ENCODE data around the gene SLAMF8.
A peak's percentile ranks its signal among the peaks of the same experiment; 100 is the strongest.

The SLAMF8 gene

GRCh38 chr1:159828581-159829272 is 2.1 kb downstream of the SLAMF8 start:
- intact Hi-C loops (cut with micrococcal nuclease) = loop anchor here (1.0 to 5.0 kb wide), 3 partner anchors 29 to 62 kb away; partner anchors contain the start of gene DUSP23
- no peaks in the 10 kb centered on the region for H3K27me3 Mint-ChIP-seq
- peaks cover 95% of the 10 kb centered on the region for H3K4me1 Mint-ChIP-seq (ENCODE audit: low read depth)
- H3K9me3 Mint-ChIP-seq = no peaks in the 10 kb centered on the region
- H3K4me3 Mint-ChIP-seq = peak overlapping the region; percentile 98
- H3K27ac Mint-ChIP-seq = peak overlapping the region; percentile 99
- H3K36me3 Mint-ChIP-seq (ENCODE audit: low read depth) = peaks cover 72% of the 10 kb centered on the region

DNA sequence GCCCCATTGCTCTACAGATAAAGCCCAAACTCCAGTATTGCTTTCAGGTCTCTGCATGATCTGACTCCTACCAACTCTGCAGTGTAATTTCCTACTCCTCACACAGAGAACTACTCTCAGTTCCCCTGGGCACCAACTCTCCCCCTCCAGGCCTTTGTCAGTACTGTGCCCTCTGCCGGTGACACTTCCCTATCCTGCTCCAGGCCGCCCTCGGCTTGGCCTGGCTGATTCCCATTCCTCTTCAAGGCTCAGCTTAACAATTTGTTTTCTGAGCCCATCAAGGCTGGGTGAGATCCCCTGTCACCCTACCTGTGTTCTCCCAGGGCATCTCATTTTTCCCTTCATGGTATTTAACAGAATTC is 2.6 kb downstream of the SLAMF8 start:
- Mint-ChIP-seq H3K36me3 (ENCODE audit: low read depth) (peaks cover 78% of the 10 kb centered on the region), H3K27ac (peak overlapping the region; percentile 99), H3K9me3 (no peaks in the 10 kb centered on the region), H3K4me1 (ENCODE audit: low read depth) (peaks cover 95% of the 10 kb centered on the region), H3K27me3 (no peaks in the 10 kb centered on the region), H3K4me3 (peak overlapping the region; percentile 98)
- intact Hi-C loops (cut with micrococcal nuclease) = loop anchor here (1.0 to 5.0 kb wide), 3 partner anchors 30 to 61 kb away; partner anchors contain the start of gene DUSP23

DNA sequence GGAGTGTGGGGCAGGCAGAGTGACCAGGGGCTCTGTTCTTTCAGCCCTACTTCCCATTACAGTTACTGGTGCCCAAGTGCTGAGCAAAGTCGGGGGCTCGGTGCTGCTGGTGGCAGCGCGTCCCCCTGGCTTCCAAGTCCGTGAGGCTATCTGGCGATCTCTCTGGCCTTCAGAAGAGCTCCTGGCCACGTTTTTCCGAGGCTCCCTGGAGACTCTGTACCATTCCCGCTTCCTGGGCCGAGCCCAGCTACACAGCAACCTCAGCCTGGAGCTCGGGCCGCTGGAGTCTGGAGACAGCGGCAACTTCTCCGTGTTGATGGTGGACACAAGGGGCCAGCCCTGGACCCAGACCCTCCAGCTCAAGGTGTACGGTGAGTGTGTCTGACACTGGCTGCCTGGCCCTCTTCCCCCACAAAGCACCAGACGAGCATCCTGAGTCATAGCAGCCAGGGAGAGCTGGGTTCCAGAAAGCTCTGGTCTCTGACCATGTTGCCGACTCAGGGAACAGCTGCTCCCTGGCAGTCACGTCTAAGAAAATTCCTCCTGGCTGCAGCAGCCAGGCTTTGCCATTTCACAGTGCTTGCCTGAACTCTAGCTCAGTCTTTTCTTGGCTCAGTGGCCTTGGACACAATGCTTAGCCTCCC is 3.3 kb downstream of the SLAMF8 start:
- Mint-ChIP-seq H3K9me3 (no peaks in the 10 kb centered on the region), H3K27ac (peak overlapping the region; percentile 99), H3K4me1 (ENCODE audit: low read depth) (peaks cover 93% of the 10 kb centered on the region), H3K4me3 (peak overlapping the region; percentile 98), H3K36me3 (ENCODE audit: low read depth) (peaks cover 84% of the 10 kb centered on the region), H3K27me3 (no peaks in the 10 kb centered on the region)
- intact Hi-C loops (cut with micrococcal nuclease) = loop anchor here (1.0 to 5.0 kb wide), 3 partner anchors 31 to 60 kb away; partner anchors contain the start of gene DUSP23

DNA sequence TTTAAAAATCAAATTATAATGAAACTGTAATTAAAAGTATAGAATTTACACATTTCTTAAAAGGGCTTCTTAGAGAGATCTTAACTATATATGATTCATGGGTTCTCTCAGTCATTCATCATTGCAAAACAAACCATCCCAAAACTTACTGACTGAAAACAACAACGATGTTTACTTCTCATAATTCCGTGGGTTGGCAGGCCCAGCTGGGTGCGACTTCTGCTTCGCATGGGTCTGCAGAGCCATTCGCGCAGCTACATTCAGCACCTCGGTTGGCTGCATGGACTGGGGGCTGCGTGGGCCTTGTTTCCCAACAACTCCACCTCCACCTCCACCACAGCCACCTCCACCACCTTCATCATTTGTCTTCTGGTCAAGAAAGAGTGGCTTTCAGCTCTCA is 4.0 kb downstream of the SLAMF8 start:
- Mint-ChIP-seq H3K36me3 (ENCODE audit: low read depth) (peaks cover 92% of the 10 kb centered on the region), H3K4me1 (ENCODE audit: low read depth) (peaks cover 93% of the 10 kb centered on the region), H3K9me3 (no peaks in the 10 kb centered on the region), H3K27me3 (no peaks in the 10 kb centered on the region), H3K27ac (peak overlapping the region; percentile 38), H3K4me3 (peak overlapping the region; percentile 67)
- intact Hi-C loops (cut with micrococcal nuclease) = no loop called here

GRCh38 chr1:159831412-159832141 is 4.9 kb downstream of the SLAMF8 start:
- no peaks in the 10 kb centered on the region for H3K27me3 Mint-ChIP-seq
- H3K27ac Mint-ChIP-seq = no peak overlapping the region
- H3K4me3 Mint-ChIP-seq = peak overlapping the region; percentile 67
- no peaks in the 10 kb centered on the region for H3K9me3 Mint-ChIP-seq
- intact Hi-C loops (cut with micrococcal nuclease) = no loop called here
- peaks cover 92% of the 10 kb centered on the region for H3K4me1 Mint-ChIP-seq (ENCODE audit: low read depth)
- peaks cover 100% of the 10 kb centered on the region for H3K36me3 Mint-ChIP-seq (ENCODE audit: low read depth)

DNA sequence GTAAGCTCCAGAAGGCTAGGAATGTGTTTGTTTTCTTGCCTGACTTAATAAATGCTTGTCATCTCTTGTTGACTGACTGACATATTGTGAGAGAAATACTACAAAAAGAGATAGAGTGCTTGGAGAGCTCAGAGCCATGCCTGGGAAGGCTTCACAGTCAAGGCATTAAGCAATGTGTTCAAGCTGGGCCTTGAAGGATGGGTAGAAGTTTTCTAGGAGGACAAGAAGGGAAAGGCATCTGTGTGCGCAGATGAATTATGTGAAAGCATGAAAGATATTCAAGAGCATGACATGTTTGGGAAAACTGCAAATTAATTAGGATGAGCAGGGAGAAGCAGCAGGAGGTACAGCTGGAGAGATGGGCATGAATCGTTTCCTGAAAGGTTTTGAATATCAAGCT is 5.6 kb downstream of the SLAMF8 start:
- Mint-ChIP-seq H3K27ac (peak overlapping the region; percentile 6), H3K36me3 (ENCODE audit: low read depth) (peaks cover 100% of the 10 kb centered on the region), H3K4me1 (ENCODE audit: low read depth) (peaks cover 90% of the 10 kb centered on the region)

DNA sequence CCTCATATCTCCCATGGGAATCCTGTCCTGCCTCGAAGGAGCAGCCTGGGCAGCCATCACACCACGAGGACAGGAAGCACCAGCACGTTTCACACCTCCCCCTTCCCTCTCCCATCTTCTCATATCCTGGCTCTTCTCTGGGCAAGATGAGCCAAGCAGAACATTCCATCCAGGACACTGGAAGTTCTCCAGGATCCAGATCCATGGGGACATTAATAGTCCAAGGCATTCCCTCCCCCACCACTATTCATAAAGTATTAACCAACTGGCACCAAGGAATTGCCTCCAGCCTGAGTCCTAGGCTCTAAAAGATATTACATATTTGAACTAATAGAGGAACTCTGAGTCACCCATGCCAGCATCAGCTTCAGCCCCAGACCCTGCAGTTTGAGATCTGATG is 8.7 kb downstream of the SLAMF8 start:
- peaks cover 81% of the 10 kb centered on the region for H3K4me1 Mint-ChIP-seq (ENCODE audit: low read depth)
- H3K9me3 Mint-ChIP-seq = no peaks in the 10 kb centered on the region
- intact Hi-C loops (cut with micrococcal nuclease) = no loop called here
- peaks cover 80% of the 10 kb centered on the region for H3K36me3 Mint-ChIP-seq (ENCODE audit: low read depth)
- no peaks in the 10 kb centered on the region for H3K27me3 Mint-ChIP-seq
- H3K4me3 Mint-ChIP-seq = no peak overlapping the region
- H3K27ac Mint-ChIP-seq = no peak overlapping the region

More for the DNA sequence above, 5.6 kb downstream of the SLAMF8 start:
- Mint-ChIP-seq H3K27me3 (no peaks in the 10 kb centered on the region), H3K4me3 (no peak overlapping the region), H3K9me3 (no peaks in the 10 kb centered on the region)
- intact Hi-C loops (cut with micrococcal nuclease) = no loop called here

DNA sequence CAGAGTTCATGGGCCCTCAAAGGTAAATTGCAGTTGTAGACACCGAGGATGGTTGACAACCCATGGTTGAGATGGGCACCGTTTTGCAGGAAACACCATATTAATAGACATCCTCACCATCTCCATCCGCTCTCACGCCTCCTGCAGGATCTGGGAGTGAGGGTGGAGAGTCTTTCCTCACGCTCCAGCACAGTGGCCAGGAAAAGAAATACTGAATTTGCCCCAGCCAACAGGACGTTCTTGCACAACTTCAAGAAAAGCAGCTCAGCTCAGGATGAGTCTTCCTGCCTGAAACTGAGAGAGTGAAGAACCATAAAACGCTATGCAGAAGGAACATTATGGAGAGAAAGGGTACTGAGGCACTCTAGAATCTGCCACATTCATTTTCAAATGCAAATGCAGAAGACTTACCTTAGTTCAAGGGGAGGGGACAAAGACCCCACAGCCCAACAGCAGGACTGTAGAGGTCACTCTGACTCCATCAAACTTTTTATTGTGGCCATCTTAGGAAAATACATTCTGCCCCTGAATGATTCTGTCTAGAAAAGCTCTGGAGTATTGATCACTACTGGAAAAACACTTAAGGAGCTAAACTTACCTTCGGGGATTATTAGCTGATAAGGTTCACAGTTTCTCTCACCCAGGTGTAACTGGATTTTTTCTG is 9.3 kb downstream of the SLAMF8 start:
- Mint-ChIP-seq H3K36me3 (ENCODE audit: low read depth) (peaks cover 74% of the 10 kb centered on the region), H3K4me1 (ENCODE audit: low read depth) (peaks cover 75% of the 10 kb centered on the region), H3K9me3 (no peaks in the 10 kb centered on the region), H3K4me3 (no peak overlapping the region), H3K27ac (no peak overlapping the region), H3K27me3 (no peaks in the 10 kb centered on the region)
- intact Hi-C loops (cut with micrococcal nuclease) = no loop called here

GRCh38 chr1:159838715-159839114 is 12.0 kb downstream of the SLAMF8 start:
- Mint-ChIP-seq H3K9me3 (no peaks in the 10 kb centered on the region), H3K36me3 (ENCODE audit: low read depth) (peaks cover 47% of the 10 kb centered on the region), H3K27me3 (peaks cover 5% of the 10 kb centered on the region), H3K4me1 (ENCODE audit: low read depth) (peaks cover 48% of the 10 kb centered on the region), H3K4me3 (no peak overlapping the region), H3K27ac (no peak overlapping the region)
- intact Hi-C loops (cut with micrococcal nuclease) = no loop called here

DNA sequence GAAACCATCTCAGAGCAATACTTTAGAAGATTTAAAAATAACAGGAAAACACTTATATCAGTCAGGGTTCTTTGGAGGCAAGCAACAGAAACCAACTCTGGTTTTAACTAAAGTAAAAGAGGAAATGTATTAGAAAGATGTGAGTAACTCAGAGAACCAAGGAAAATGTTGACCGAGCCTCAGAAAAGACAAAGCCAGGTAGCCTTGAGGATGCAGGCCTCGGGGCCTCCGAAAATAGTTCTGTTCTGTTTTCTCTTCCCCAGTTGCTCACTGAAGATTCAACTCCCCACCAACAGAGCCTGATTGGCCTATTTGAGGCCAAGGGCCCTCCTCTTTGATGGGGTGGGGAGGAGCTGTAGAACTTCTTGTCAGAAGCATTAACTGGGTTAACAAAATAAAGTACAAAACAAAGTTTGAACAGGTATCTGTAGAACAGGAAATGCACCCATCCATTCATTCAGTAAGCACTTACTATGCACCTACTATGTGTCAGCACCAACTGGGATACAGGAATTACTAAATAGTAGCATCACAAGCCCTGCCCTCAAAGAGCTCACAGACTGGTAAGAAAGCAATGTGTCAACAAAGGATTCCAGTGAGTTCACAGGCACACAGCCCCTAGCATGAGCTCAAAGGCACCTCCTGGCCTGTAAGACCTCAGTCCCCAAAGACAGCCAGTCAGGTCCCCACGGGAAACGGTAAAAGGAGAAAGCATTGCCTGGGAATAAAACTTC is 12.6 kb downstream of the SLAMF8 start:
- peaks cover 42% of the 10 kb centered on the region for H3K4me1 Mint-ChIP-seq (ENCODE audit: low read depth)
- no peaks in the 10 kb centered on the region for H3K9me3 Mint-ChIP-seq
- H3K27me3 Mint-ChIP-seq = peaks cover 9% of the 10 kb centered on the region
- H3K4me3 Mint-ChIP-seq = no peak overlapping the region
- intact Hi-C loops (cut with micrococcal nuclease) = no loop called here
- peaks cover 41% of the 10 kb centered on the region for H3K36me3 Mint-ChIP-seq (ENCODE audit: low read depth)
- no peak overlapping the region for H3K27ac Mint-ChIP-seq

GRCh38 chr1:159841749-159842148 is 15.1 kb downstream of the SLAMF8 start:
- intact Hi-C loops (cut with micrococcal nuclease) = no loop called here
- Mint-ChIP-seq H3K4me1 (ENCODE audit: low read depth) (peaks cover 21% of the 10 kb centered on the region), H3K27me3 (peaks cover 23% of the 10 kb centered on the region), H3K9me3 (no peaks in the 10 kb centered on the region), H3K27ac (no peak overlapping the region), H3K36me3 (ENCODE audit: low read depth) (peaks cover 16% of the 10 kb centered on the region), H3K4me3 (no peak overlapping the region)

DNA sequence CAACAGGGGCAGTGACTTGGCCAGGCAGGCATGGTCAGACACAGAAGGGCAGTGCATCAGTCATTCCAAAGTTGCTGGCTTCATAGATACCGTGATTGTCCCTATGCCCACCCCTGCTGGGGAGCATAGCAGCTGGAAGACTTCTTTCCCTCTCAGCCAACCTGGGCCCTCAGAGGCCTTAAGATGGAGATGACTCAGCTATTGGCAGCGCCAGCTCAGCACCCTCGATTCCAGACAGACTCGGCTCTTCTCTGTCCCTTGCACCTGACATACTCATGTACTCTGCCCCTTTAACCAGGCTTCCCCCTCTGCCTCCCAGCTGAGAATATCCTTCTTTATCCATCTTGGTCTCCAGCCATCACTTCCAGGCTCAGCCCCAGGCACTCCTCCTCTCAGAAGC is 16.8 kb downstream of the SLAMF8 start:
- Mint-ChIP-seq H3K4me3 (no peak overlapping the region), H3K27me3 (peaks cover 24% of the 10 kb centered on the region), H3K9me3 (no peaks in the 10 kb centered on the region), H3K36me3 (ENCODE audit: low read depth) (no peaks in the 10 kb centered on the region), H3K4me1 (ENCODE audit: low read depth) (peaks cover 14% of the 10 kb centered on the region), H3K27ac (no peak overlapping the region)
- intact Hi-C loops (cut with micrococcal nuclease) = no loop called here
